ENCODE measurements around the gene SMC2.

DNA sequence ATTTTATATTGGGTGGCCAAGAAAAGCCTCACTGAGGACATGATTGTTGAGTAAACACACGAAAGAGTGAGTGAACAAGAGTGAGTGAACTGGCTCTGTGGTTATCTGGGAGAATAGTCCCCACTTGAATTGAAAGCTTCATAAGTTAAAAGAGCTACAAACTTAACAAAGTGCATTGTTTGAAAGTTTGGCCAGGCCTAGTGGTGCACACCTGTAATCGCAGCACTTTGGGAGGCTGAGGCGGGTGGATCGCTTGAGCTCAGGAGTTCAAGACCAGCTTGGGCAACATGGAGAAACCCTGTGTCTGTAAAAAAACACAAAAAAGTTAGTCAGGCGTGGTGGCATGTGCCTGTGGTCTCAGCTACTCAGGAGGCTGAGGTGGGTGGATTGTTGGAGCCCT, 26.9 kb downstream of the SMC2 start:
- TF ChIP-seq POLR2A (IDR thresholded peaks at IDR 0.05) (no peak), EP300 (IDR thresholded peaks at IDR 0.05) (no peak)
- TF ChIP-seq, protein P1, sequence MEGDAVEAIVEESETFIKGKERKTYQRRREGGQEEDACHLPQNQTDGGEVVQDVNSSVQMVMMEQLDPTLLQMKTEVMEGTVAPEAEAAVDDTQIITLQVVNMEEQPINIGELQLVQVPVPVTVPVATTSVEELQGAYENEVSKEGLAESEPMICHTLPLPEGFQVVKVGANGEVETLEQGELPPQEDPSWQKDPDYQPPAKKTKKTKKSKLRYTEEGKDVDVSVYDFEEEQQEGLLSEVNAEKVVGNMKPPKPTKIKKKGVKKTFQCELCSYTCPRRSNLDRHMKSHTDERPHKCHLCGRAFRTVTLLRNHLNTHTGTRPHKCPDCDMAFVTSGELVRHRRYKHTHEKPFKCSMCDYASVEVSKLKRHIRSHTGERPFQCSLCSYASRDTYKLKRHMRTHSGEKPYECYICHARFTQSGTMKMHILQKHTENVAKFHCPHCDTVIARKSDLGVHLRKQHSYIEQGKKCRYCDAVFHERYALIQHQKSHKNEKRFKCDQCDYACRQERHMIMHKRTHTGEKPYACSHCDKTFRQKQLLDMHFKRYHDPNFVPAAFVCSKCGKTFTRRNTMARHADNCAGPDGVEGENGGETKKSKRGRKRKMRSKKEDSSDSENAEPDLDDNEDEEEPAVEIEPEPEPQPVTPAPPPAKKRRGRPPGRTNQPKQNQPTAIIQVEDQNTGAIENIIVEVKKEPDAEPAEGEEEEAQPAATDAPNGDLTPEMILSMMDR (IDR thresholded peaks at IDR 0.05) = no peak

Data from ovary (tissue), 3 donors.